H1 (cell line): ENCODE results near the gene NCEH1. TPM values are rescaled to one million over a fixed set of nuclear protein-coding genes. Genes with fewer than 3 reads are reported as not detected.

ENCODE experiments used
- CTCF ChIA-PET: fragments of 300-600 bp; sonication (Branson Sonifier 250); formaldehyde crosslinking; loops from one replicate; lab custom pipeline; 2021; ENCODE audit not compliant: partially characterized antibody; lab: Charles Lee
- POLR2A ChIA-PET: fragments of 300-600 bp; sonication (Branson Sonifier 250); formaldehyde crosslinking; loops from one replicate; lab custom pipeline; 2021; ENCODE audit warnings: inconsistent platforms; ENCODE audit not compliant: partially characterized antibody; lab: Charles Lee
- DNase-seq, 2 experiments: peaks; one replicate each; pipeline versions ENCODE4 v3.0.0 to v3.0.0-alpha.2; 2010 to 2022; ENCODE audit warnings: low spot score in 2 of 2, low read depth in 1 of 2, mixed read lengths in 1 of 2
- FAIRE-seq: peaks from 2 replicates; lab custom pipeline; 2011; peaks lifted over from hg19 to GRCh38; lab: Jason Lieb, UNC
- H2AFZ ChIP-seq: 2 replicates; pipeline ENCODE4 v1.8.1; 2012; ENCODE audit warnings: low read length, inconsistent platforms
- H2AK5ac ChIP-seq: 2 replicates; pipeline ENCODE4 v1.6.1; 2013; ENCODE audit warnings: low read depth, low read length
- H2BK120ac ChIP-seq: replicated peaks from 2 replicates; pipeline ENCODE3; 2013; ENCODE audit warnings: low read depth, low read length, inconsistent platforms
- H2BK12ac ChIP-seq: 2 replicates; pipeline ENCODE4 v1.6.1; 2013; ENCODE audit warnings: low read depth, low read length
- H2BK15ac ChIP-seq: 2 replicates; pipeline ENCODE4 v1.6.1; 2013; ENCODE audit warnings: low read length
- H2BK20ac ChIP-seq: 2 replicates; pipeline ENCODE4 v1.6.1; 2013; ENCODE audit warnings: low read length
- H2BK5ac ChIP-seq: 2 replicates; pipeline ENCODE4 v1.6.1; 2013; ENCODE audit warnings: low read depth, low read length
- H3K14ac ChIP-seq: 2 replicates; pipeline ENCODE4 v1.6.1; 2013; ENCODE audit warnings: inconsistent platforms; ENCODE audit not compliant: insufficient read length
- H3K18ac ChIP-seq: 2 replicates; pipeline ENCODE4 v1.6.1; 2013; ENCODE audit warnings: low read length; ENCODE audit errors: extremely low read depth
- H3K23ac ChIP-seq: 2 replicates; pipeline ENCODE4 v1.6.1; 2013; ENCODE audit warnings: inconsistent platforms; ENCODE audit not compliant: insufficient read length
- H3K23me2 ChIP-seq: 2 replicates; pipeline ENCODE4 v1.6.1; 2013; ENCODE audit warnings: low read depth, low read length
- H3K27ac ChIP-seq: 2 replicates; pipeline ENCODE4 v1.6.1; 2011; ENCODE audit warnings: low read depth, low read length, inconsistent platforms
- H3K27me3 ChIP-seq, 4 experiments: replicated peaks in 1 of 4; 1 replicate in 1 of 4; 2 replicates in 3 of 4; pipeline versions ENCODE4 v1.6.1 to v1.8.1; 2011 to 2013; ENCODE audit warnings: low read length in 3 of 4, mild to moderate bottlenecking in 3 of 4, inconsistent platforms in 2 of 4, mixed read lengths in 2 of 4, moderate library complexity in 1 of 4; ENCODE audit not compliant: control insufficient read depth in 3 of 4, insufficient read depth in 3 of 4; ENCODE audit errors: extremely low read depth in 1 of 4
- H3K36me3 ChIP-seq, 4 experiments: 2 replicates each; pipeline versions ENCODE4 v1.6.1 to v1.8.1; 2011 to 2013; ENCODE audit warnings: mild to moderate bottlenecking in 4 of 4, low read length in 3 of 4, moderate library complexity in 2 of 4, control low read depth in 1 of 4, inconsistent platforms in 1 of 4; ENCODE audit not compliant: insufficient read depth in 4 of 4, control insufficient read depth in 2 of 4
- H3K4ac ChIP-seq: replicated peaks from 2 replicates; pipeline ENCODE3; 2013; ENCODE audit warnings: low read length, low read depth, mixed read lengths, inconsistent platforms; ENCODE audit not compliant: insufficient read length
- H3K4me1 ChIP-seq, 4 experiments: replicated peaks in 1 of 4; 1 replicate in 1 of 4; 2 replicates in 3 of 4; pipeline versions ENCODE4 v1.6.1 to v1.8.1; 2011 to 2013; ENCODE audit warnings: low read length in 3 of 4, inconsistent platforms in 2 of 4, mixed read lengths in 1 of 4; ENCODE audit not compliant: insufficient read depth in 4 of 4, control insufficient read depth in 3 of 4
- H3K4me2 ChIP-seq, 2 experiments: 2 replicates each; pipeline versions ENCODE4 v1.6.1 to v1.8.1; 2011 to 2013; ENCODE audit warnings: low read depth in 2 of 2, low read length in 2 of 2, control low read depth in 1 of 2, inconsistent platforms in 1 of 2, mild to moderate bottlenecking in 1 of 2; ENCODE audit not compliant: insufficient read depth in 1 of 2
- H3K4me3 ChIP-seq, 4 experiments: fragments of 200-600, 300-600 bp in 1 of 4; sonication (generic), shearing (Covaris generic), sonication (Bioruptor Twin) in 1 of 4; 2 replicates each; pipeline versions ENCODE4 v1.5.1 to v1.8.1; 2011 to 2016; ENCODE audit warnings: low read length in 4 of 4, low read depth in 3 of 4, control low read depth in 2 of 4, inconsistent platforms in 2 of 4, mild to moderate bottlenecking in 2 of 4, mixed read lengths in 1 of 4, moderate library complexity in 1 of 4; ENCODE audit not compliant: insufficient read depth in 2 of 4; ENCODE audit errors: extremely low read depth in 1 of 4
- H3K56ac ChIP-seq: replicated peaks from 2 replicates; pipeline ENCODE3; 2013; ENCODE audit warnings: low read depth, mild to moderate bottlenecking, mixed read lengths, low read length, inconsistent platforms; ENCODE audit not compliant: insufficient read length
- H3K79me1 ChIP-seq: 2 replicates; pipeline ENCODE4 v1.6.1; 2013; ENCODE audit warnings: low read depth, low read length, control low read depth
- H3K79me2 ChIP-seq, 2 experiments: 2 replicates each; pipeline versions ENCODE4 v1.6.1 to v1.8.1; 2012 to 2013; ENCODE audit warnings: low read length in 2 of 2, mild to moderate bottlenecking in 2 of 2, inconsistent platforms in 1 of 2; ENCODE audit not compliant: insufficient read depth in 2 of 2, control insufficient read depth in 1 of 2
- H3K9ac ChIP-seq, 4 experiments: replicated peaks in 1 of 4; 1 replicate in 1 of 4; 2 replicates in 3 of 4; pipeline versions ENCODE4 v1.6.1 to v1.8.1; 2011 to 2013; ENCODE audit warnings: low read depth in 3 of 4, low read length in 3 of 4, control low read depth in 2 of 4, mild to moderate bottlenecking in 2 of 4, moderate library complexity in 2 of 4, inconsistent platforms in 1 of 4; ENCODE audit errors: extremely low read depth in 1 of 4
- H3K9me3 ChIP-seq, 2 experiments: 2 replicates each; pipeline versions ENCODE4 v1.6.1 to v1.8.1; 2012 to 2013; ENCODE audit warnings: mild to moderate bottlenecking in 2 of 2, moderate library complexity in 2 of 2, control low read depth in 1 of 2, inconsistent platforms in 1 of 2, low read depth in 1 of 2, low read length in 1 of 2, mixed read lengths in 1 of 2; ENCODE audit not compliant: insufficient read depth in 2 of 2
- H4K20me1 ChIP-seq, 2 experiments: replicated peaks in 1 of 2; 2 replicates each; pipeline versions ENCODE3 to v1.8.1; 2011 to 2013; ENCODE audit warnings: inconsistent platforms in 2 of 2, low read length in 2 of 2, mild to moderate bottlenecking in 1 of 2; ENCODE audit not compliant: insufficient read depth in 2 of 2, control insufficient read depth in 1 of 2
- H4K5ac ChIP-seq: 2 replicates; pipeline ENCODE4 v1.6.1; 2013; ENCODE audit warnings: low read length, low read depth, mixed read lengths, inconsistent platforms; ENCODE audit not compliant: insufficient read length
- H4K8ac ChIP-seq: 2 replicates; pipeline ENCODE4 v1.8.0; 2013; ENCODE audit warnings: mild to moderate bottlenecking, moderate library complexity, low read length, inconsistent platforms; ENCODE audit not compliant: insufficient read depth; ENCODE audit errors: extremely low read depth
- H4K91ac ChIP-seq: replicated peaks from 2 replicates; pipeline ENCODE3; 2013; ENCODE audit warnings: low read length, mixed read lengths, inconsistent platforms; ENCODE audit not compliant: insufficient read length
- BCL11A ChIP-seq, 2 experiments: IDR thresholded peaks; one replicate each; pipeline ENCODE4 v1.6.1; 2011; ENCODE audit warnings: low read depth in 2 of 2, low read length in 2 of 2, mild to moderate bottlenecking in 2 of 2
- BRCA1 ChIP-seq: IDR thresholded peaks from 2 replicates; pipeline ENCODE4 v1.6.1; 2012; ENCODE audit warnings: low read depth, low read length, improper control_type of control experiment
- CHD1 ChIP-seq: IDR thresholded peaks from 2 replicates; pipeline ENCODE4 v1.6.1; 2012; ENCODE audit warnings: low read depth, low read length, improper control_type of control experiment
- CHD2 ChIP-seq: IDR thresholded peaks from 2 replicates; pipeline ENCODE4 v1.6.1; 2012; ENCODE audit warnings: low read length, improper control_type of control experiment
- GABPA ChIP-seq: IDR thresholded peaks from 2 replicates; pipeline ENCODE4 v1.6.1; 2011; ENCODE audit warnings: mild to moderate bottlenecking, low read length, moderate library complexity, borderline replicate concordance; ENCODE audit not compliant: insufficient read depth
- KDM4A ChIP-seq: IDR thresholded peaks from one replicate; pipeline ENCODE4 v1.7.1; 2012; ENCODE audit warnings: low read depth, mild to moderate bottlenecking, moderate library complexity, low read length, inconsistent platforms; ENCODE audit not compliant: severe bottlenecking
- KDM5A ChIP-seq: fragments of 200-600 bp; IDR thresholded peaks from 2 replicates; pipeline ENCODE4 v1.7.1; 2012; ENCODE audit warnings: mild to moderate bottlenecking, low read length, inconsistent platforms, mixed read lengths
- MAFK ChIP-seq: IDR thresholded peaks from 2 replicates; pipeline ENCODE4 v1.6.1; 2012; ENCODE audit warnings: low read depth, mild to moderate bottlenecking, improper control_type of control experiment, low read length
- NRF1 ChIP-seq: IDR thresholded peaks from 2 replicates; pipeline ENCODE4 v1.6.1; 2011; ENCODE audit warnings: mild to moderate bottlenecking, low read depth, low read length, improper control_type of control experiment
- POLR2AphosphoS5 ChIP-seq: IDR thresholded peaks from 2 replicates; pipeline ENCODE4 v1.6.1; 2011; ENCODE audit warnings: low read depth, low read length
- RFX5 ChIP-seq: IDR thresholded peaks from 2 replicates; pipeline ENCODE4 v1.6.1; 2011; ENCODE audit warnings: low read depth, low read length, improper control_type of control experiment, borderline replicate concordance
- RXRA ChIP-seq: IDR thresholded peaks from 2 replicates; pipeline ENCODE4 v1.6.1; 2011; ENCODE audit warnings: low read depth, mild to moderate bottlenecking, low read length, moderate library complexity; ENCODE audit not compliant: insufficient read depth
- SIN3A ChIP-seq, 2 experiments: IDR thresholded peaks in 1 of 2; conservative IDR thresholded peaks in 1 of 2; 2 replicates each; pipeline ENCODE4 v1.6.1; 2011 to 2012; ENCODE audit warnings: low read length in 2 of 2, improper control_type of control experiment in 1 of 2, low read depth in 1 of 2, mild to moderate bottlenecking in 1 of 2
- SP2 ChIP-seq: IDR thresholded peaks from 2 replicates; pipeline ENCODE4 v1.6.1; 2012; ENCODE audit warnings: mild to moderate bottlenecking, low read length, inconsistent platforms
- TAF1 ChIP-seq: IDR thresholded peaks from 2 replicates; pipeline ENCODE4 v1.6.1; 2011; ENCODE audit warnings: mild to moderate bottlenecking, low read depth, low read length
- TAF7 ChIP-seq: optimal IDR thresholded peaks from 2 replicates; pipeline ENCODE3; 2011; ENCODE audit warnings: low read depth, mild to moderate bottlenecking, inconsistent platforms, low read length, moderate library complexity, borderline replicate concordance
- WGBS, 2 experiments: shearing (Covaris generic) in 1 of 2; methylation state at CpG; one replicate each; pipeline versions ENCODE4 v1.1.6 to v1.1.7; 2013 to 2015; ENCODE audit warnings: low lambda C conversion rate in 2 of 2, mixed read lengths in 2 of 2, inconsistent platforms in 1 of 2, low coverage in 1 of 2, missing lambda C conversion rate in 1 of 2; ENCODE audit not compliant: insufficient replicate concordance in 2 of 2, insufficient coverage in 1 of 2, insufficient read length in 1 of 2; ENCODE audit errors: extremely low coverage in 1 of 2, missing lambda C conversion rate in 1 of 2; 5-methylcytosine and 5-hydroxymethylcytosine counted together
- polyA plus RNA-seq, 7 experiments: library from polyadenylated mRNA; depleted of rRNA in 3 of 7; stranded (reverse) in 5 of 7; unstranded in 2 of 7; fragments of >200 nt in 5 of 7; fragments of 200-250 nt in 2 of 7; gene quantifications; 1 replicate in 5 of 7; 2 replicates in 1 of 7; 4 replicates in 1 of 7; pipeline versions ENCODE4 v1.2.1 to v1.2.3, GENCODE V29; 2011 to 2013; ENCODE audit warnings: missing spikeins in 2 of 7, mixed read lengths in 2 of 7
- total RNA-seq: library from RNA; stranded (reverse); fragmentation: NEBNext Ultra II Directional; extraction: Animal tissue kit (Norgen Biotek cat#: 25700); gene quantifications from 2 replicates; pipeline ENCODE4 v1.2.1, GENCODE V29; 2021

NCEH1 gene
- total and polyA plus RNA-seq, 2 of the 8 experiments (the other 6 are each of a cell fraction or from before 2014, with no cell fraction given), result 2.2 to 6.4 TPM

GRCh38 chr3:172582712-172583111 is 128.2 kb downstream of the NCEH1 start:
- WGBS, 2 experiments, result 79% methylated on average over 1 of the region's 1 CpG; no CpG with 5 or more reads in 1 of the 2 experiments
- Histone ChIP-seq H2BK5ac (no peak overlapping the region), H3K23me2 (no peaks in the 10 kb centered on the region), H2BK15ac (no peak overlapping the region), H4K5ac (no peak overlapping the region), H2BK20ac (no peak overlapping the region), H3K4me1 (no peaks in the 10 kb centered on the region), H3K27ac (no peak overlapping the region), H3K4me3 (no peak overlapping the region), H2BK12ac (no peak overlapping the region), H2BK120ac (no peak overlapping the region), H3K56ac (no peak overlapping the region), H4K91ac (no peak overlapping the region), H3K14ac (no peak overlapping the region), H3K79me2 (no peaks in the 10 kb centered on the region), H4K8ac (no peak overlapping the region), H3K79me1 (no peaks in the 10 kb centered on the region), H3K27me3 (no peaks in the 10 kb centered on the region), H3K9me3 (no peaks in the 10 kb centered on the region), H2AFZ (no peak overlapping the region), H3K9ac (no peak overlapping the region), H2AK5ac (no peak overlapping the region), H3K18ac (no peak overlapping the region), H3K23ac (no peak overlapping the region), H4K20me1 (no peaks in the 10 kb centered on the region), H3K36me3 (no peaks in the 10 kb centered on the region), H3K4me2 (no peak overlapping the region), H3K4ac (no peak overlapping the region)
- FAIRE-seq (no peak), DNase-seq (no peak)
- POLR2A ChIA-PET, result no interaction called here
- CTCF ChIA-PET, result interaction anchor here (0.8 to 1.2 kb wide), 3 partner anchors 12 to 121 kb away, joined by 3 to 4 read pairs (median 3); no protein-coding TSS in a partner anchor
- TF ChIP-seq GABPA (no peak), RFX5 (no peak), RXRA (no peak), BCL11A (IDR thresholded peaks at IDR 0.05; ENCODE audit: low read depth in 2 of 2, low read length in 2 of 2) (no peak), BRCA1 (no peak), POLR2AphosphoS5 (no peak), MAFK (no peak), TAF7 (no peak), SP2 (no peak), CHD2 (no peak), SIN3A (conservative IDR thresholded peaks at IDR 0.05 in 1 of 2, IDR thresholded peaks at IDR 0.05 in 1 of 2; ENCODE audit: low read depth in 1 of 2, low read length in 2 of 2) (no peak), NRF1 (no peak), KDM5A (no peak), CHD1 (no peak), TAF1 (no peak), KDM4A (no peak)
